Measurements from ENCODE around the gene UNC93A.

- no peak for TF ChIP-seq EZH2 (IDR thresholded peaks at IDR 0.05; ENCODE audit: borderline replicate concordance, insufficient read depth, low read depth, low read length, poor library complexity, severe bottlenecking)
- no peak for TF ChIP-seq CTCF (IDR thresholded peaks at IDR 0.05)
These were observed 32.5 kb upstream of the UNC93A start for GRCh38 chr6:167258646-167259045.

Measured in B cell (primary cell).